Measurements from ENCODE around the gene MFSD2A. TPM values are rescaled to one million over a fixed set of nuclear protein-coding genes. Genes with fewer than 3 reads are reported as not detected.
"Not testable (repeated sequence)": the region's sequence is repeated elsewhere in the genome, so short reads cannot be mapped to it uniquely, and the experiment has no call there.

Gene MFSD2A
- total RNA-seq, 1 experiment from 2014 or later, result 12.1 TPM

DNA sequence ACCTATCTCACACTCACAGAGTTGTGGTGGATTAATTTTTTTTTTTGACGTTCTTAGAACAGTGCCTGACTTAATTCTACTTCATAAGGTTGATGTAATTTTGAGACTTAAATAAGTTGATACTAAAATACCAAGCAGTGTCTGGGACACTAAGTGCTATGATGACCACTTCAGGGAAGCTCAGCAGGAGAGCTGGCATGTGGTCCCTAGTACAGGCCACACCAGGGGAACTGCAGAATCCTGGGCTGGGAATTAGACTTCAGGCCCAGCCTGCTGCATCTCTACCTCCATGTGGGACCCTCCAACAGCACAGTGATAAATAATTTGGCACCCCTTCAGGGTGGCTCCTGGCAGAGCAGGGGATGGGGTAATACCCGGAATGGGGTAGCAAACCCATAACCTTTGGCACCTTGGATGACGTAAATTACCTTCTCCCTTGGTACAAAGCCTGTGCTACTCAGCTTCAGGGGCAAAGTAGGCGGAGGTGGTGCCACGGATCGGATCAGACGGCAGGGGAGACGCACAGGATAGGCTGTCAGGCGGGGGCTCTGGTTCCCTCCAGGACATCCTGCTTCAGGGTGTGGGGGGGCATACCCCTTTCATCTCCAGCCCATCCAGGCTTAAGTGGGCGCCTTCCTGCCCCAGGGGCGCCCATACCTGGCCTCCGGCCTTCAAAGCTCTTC, 4.8 kb downstream of the MFSD2A start:
- H3K9me2 ChIP-seq (replicated peaks; ENCODE audit: low read length), result no peaks in the 10 kb centered on the region
- no peak for TF ChIP-seq EZH2phosphoT487 (IDR thresholded peaks at IDR 0.05; ENCODE audit: borderline replicate concordance, low read length)
- no peak for TF ChIP-seq CTCF (conservative IDR thresholded peaks at IDR 0.05; ENCODE audit: low read depth, low read length)
- TF ChIP-seq EZH2 (IDR thresholded peaks at IDR 0.05; ENCODE audit: low read length, unreplicated experiment), result no peak
- no peaks in the 10 kb centered on the region for H3F3A ChIP-seq (ENCODE audit: low read length, unreplicated experiment)
- no peak overlapping the region for H2AFZ ChIP-seq (ENCODE audit: low read length)
- H3K9me3 ChIP-seq (ENCODE audit: low read length), result no peaks in the 10 kb centered on the region
- no peak overlapping the region for H3K27ac ChIP-seq (ENCODE audit: low read length)
- no peak overlapping the region for H3K9ac ChIP-seq (ENCODE audit: low read length)
- ChIA-PET CTCF (no interaction called here), POLR2A (ENCODE audit: unreplicated experiment) (no interaction called here)
- H3K79me2 ChIP-seq (ENCODE audit: low read length), result peaks cover 17% of the 10 kb centered on the region
- peaks cover 9% of the 10 kb centered on the region for H3K36me3 ChIP-seq (ENCODE audit: low read depth, low read length)
- H3K4me3 ChIP-seq (ENCODE audit: low read length), result no peak overlapping the region
- intact Hi-C loops (cut with micrococcal nuclease), result no loop called here
- H3K4me1 ChIP-seq (ENCODE audit: insufficient read depth, low read length), result peaks cover 13% of the 10 kb centered on the region
- BruUV-seq (replicated peaks), result no TSS peak
- H3K4me2 ChIP-seq (ENCODE audit: low read length), result no peak overlapping the region
- H4K20me1 ChIP-seq (ENCODE audit: low read length), result peaks cover 4% of the 10 kb centered on the region; the same call in 1 of the 2 replicates
- DNase-seq (no peak), ATAC-seq (no peak)
- no peaks in the 10 kb centered on the region for H3K27me3 ChIP-seq (ENCODE audit: low read length)

GRCh38 chr1:39960431-39960958, 5.5 kb downstream of the MFSD2A start:
- Histone ChIP-seq H3K4me1 (ENCODE audit: insufficient read depth, low read length) (peaks cover 13% of the 10 kb centered on the region), H3K36me3 (ENCODE audit: low read depth, low read length) (peaks cover 9% of the 10 kb centered on the region), H3K79me2 (ENCODE audit: low read length) (peaks cover 17% of the 10 kb centered on the region), H3K9ac (ENCODE audit: low read length) (no peak overlapping the region), H2AFZ (ENCODE audit: low read length) (no peak overlapping the region), H3K4me2 (ENCODE audit: low read length) (no peak overlapping the region), H4K20me1 (ENCODE audit: low read length) (peaks cover 4% of the 10 kb centered on the region; the same call in 1 of the 2 replicates), H3K27me3 (ENCODE audit: low read length) (no peaks in the 10 kb centered on the region), H3K27ac (ENCODE audit: low read length) (no peak overlapping the region), H3K4me3 (ENCODE audit: low read length) (no peak overlapping the region), H3K9me2 (replicated peaks; ENCODE audit: low read length) (no peaks in the 10 kb centered on the region), H3K9me3 (ENCODE audit: low read length) (no peaks in the 10 kb centered on the region), H3F3A (ENCODE audit: low read length, unreplicated experiment) (no peaks in the 10 kb centered on the region)
- ChIA-PET CTCF (no interaction called here), POLR2A (ENCODE audit: unreplicated experiment) (no interaction called here)
- TF ChIP-seq EZH2 (IDR thresholded peaks at IDR 0.05; ENCODE audit: low read length, unreplicated experiment) (no peak), CTCF (conservative IDR thresholded peaks at IDR 0.05; ENCODE audit: low read depth, low read length) (no peak), EZH2phosphoT487 (IDR thresholded peaks at IDR 0.05; ENCODE audit: borderline replicate concordance, low read length) (no peak)
- intact Hi-C loops (cut with micrococcal nuclease), result no loop called here
- ATAC-seq, result no peak
- no peak for DNase-seq
- no TSS peak for BruUV-seq (replicated peaks)

- DNase-seq (no peak), ATAC-seq (no peak)
- H3K79me2 ChIP-seq (ENCODE audit: low read length), result peaks cover 3% of the 10 kb centered on the region; the same call in 1 of the 2 replicates
- H4K20me1 ChIP-seq (ENCODE audit: low read length), result no peaks in the 10 kb centered on the region
- no peak overlapping the region for H2AFZ ChIP-seq (ENCODE audit: low read length)
- H3K4me3 ChIP-seq (ENCODE audit: low read length), result no peak overlapping the region
- H3K36me3 ChIP-seq (ENCODE audit: low read depth, low read length), result peaks cover 7% of the 10 kb centered on the region
- TF ChIP-seq EZH2 (IDR thresholded peaks at IDR 0.05; ENCODE audit: low read length, unreplicated experiment) (no peak), CTCF (conservative IDR thresholded peaks at IDR 0.05; ENCODE audit: low read depth, low read length) (no peak), EZH2phosphoT487 (IDR thresholded peaks at IDR 0.05; ENCODE audit: borderline replicate concordance, low read length) (no peak)
- no peaks in the 10 kb centered on the region for H3K9me2 ChIP-seq (replicated peaks; ENCODE audit: low read length)
- CTCF ChIA-PET, result no interaction called here
- no peak overlapping the region for H3K9ac ChIP-seq (ENCODE audit: low read length)
- no peaks in the 10 kb centered on the region for H3K27me3 ChIP-seq (ENCODE audit: low read length)
- no peaks in the 10 kb centered on the region for H3F3A ChIP-seq (ENCODE audit: low read length, unreplicated experiment)
- intact Hi-C loops (cut with micrococcal nuclease), result no loop called here
- no peaks in the 10 kb centered on the region for H3K9me3 ChIP-seq (ENCODE audit: low read length)
- H3K4me1 ChIP-seq (ENCODE audit: insufficient read depth, low read length), result no peaks in the 10 kb centered on the region
- H3K4me2 ChIP-seq (ENCODE audit: low read length), result no peak overlapping the region
- no peak overlapping the region for H3K27ac ChIP-seq (ENCODE audit: low read length)
- BruUV-seq (replicated peaks), result no TSS peak
- POLR2A ChIA-PET (ENCODE audit: unreplicated experiment), result no interaction called here
These were observed 7.5 kb downstream of the MFSD2A start for GRCh38 chr1:39962450-39962825.

DNA sequence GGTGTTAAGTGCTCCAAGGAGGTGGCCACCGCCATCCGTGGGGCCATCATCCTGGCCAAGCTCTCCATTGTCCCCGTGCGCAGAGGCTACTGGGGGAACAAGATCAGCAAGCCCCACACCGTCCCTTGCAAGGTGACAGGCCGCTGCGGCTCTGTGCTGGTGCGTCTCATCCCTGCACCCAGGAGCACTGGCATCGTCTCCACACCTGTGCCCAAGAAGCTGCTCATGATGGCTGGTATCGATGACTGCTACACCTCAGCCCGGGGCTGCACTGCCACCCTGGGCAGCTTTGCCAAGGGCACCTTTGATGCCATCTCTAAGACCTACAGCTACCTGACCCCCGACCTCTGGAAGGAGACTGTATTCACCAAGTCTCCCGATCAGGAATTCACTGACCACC, 8.0 kb downstream of the MFSD2A start:
- POLR2A ChIA-PET (ENCODE audit: unreplicated experiment); H3K79me2 ChIP-seq (ENCODE audit: low read length); H3K36me3 ChIP-seq (ENCODE audit: low read depth, low read length); H3K9me3 ChIP-seq (ENCODE audit: low read length); H3K4me2 ChIP-seq (ENCODE audit: low read length); intact Hi-C loops (cut with micrococcal nuclease); H4K20me1 ChIP-seq (ENCODE audit: low read length); H3K27me3 ChIP-seq (ENCODE audit: low read length); ATAC-seq; H3K4me1 ChIP-seq (ENCODE audit: insufficient read depth, low read length); H3K27ac ChIP-seq (ENCODE audit: low read length); H3F3A ChIP-seq (ENCODE audit: low read length, unreplicated experiment); H3K9me2 ChIP-seq (replicated peaks; ENCODE audit: low read length); CTCF ChIA-PET; H3K9ac ChIP-seq (ENCODE audit: low read length); H2AFZ ChIP-seq (ENCODE audit: low read length); DNase-seq; H3K4me3 ChIP-seq (ENCODE audit: low read length); BruUV-seq (replicated peaks): not testable (repeated sequence)

Measured in PC-3 (cell line).